Glutamatergic neuron (in vitro differentiated cells): ENCODE measurements around the gene NAPSA. TPM values are rescaled to one million over a fixed set of nuclear protein-coding genes. Genes with fewer than 3 reads are reported as not detected.

Experiments used
- DNase-seq: peaks from one replicate; pipeline ENCODE4 v3.0.0; 2022
- H3K27ac Mint-ChIP-seq: one replicate; pipeline ENCODE4 v1.8.0; 2020; ENCODE audit warnings: mild to moderate bottlenecking, mixed read lengths, inconsistent platforms; ENCODE audit not compliant: unreplicated experiment
- H3K27me3 Mint-ChIP-seq: one replicate; pipeline ENCODE4 v1.8.0; 2020; ENCODE audit warnings: mild to moderate bottlenecking, moderate library complexity, mixed read lengths, inconsistent platforms; ENCODE audit not compliant: unreplicated experiment
- H3K36me3 Mint-ChIP-seq: one replicate; pipeline ENCODE4 v1.8.0; 2020; ENCODE audit warnings: mild to moderate bottlenecking, mixed read lengths, inconsistent platforms; ENCODE audit not compliant: unreplicated experiment
- H3K4me1 Mint-ChIP-seq: one replicate; pipeline ENCODE4 v1.8.0; 2020; ENCODE audit warnings: mild to moderate bottlenecking, low read depth, mixed read lengths, inconsistent platforms; ENCODE audit not compliant: unreplicated experiment
- H3K4me3 Mint-ChIP-seq: one replicate; pipeline ENCODE4 v1.8.0; 2020; ENCODE audit warnings: mild to moderate bottlenecking, mixed read lengths, inconsistent platforms; ENCODE audit not compliant: unreplicated experiment
- H3K9me3 Mint-ChIP-seq: one replicate; pipeline ENCODE4 v1.8.0; 2020; ENCODE audit warnings: mild to moderate bottlenecking, moderate library complexity, mixed read lengths, inconsistent platforms; ENCODE audit not compliant: unreplicated experiment
- CTCF ChIP-seq: fragments of 200-600 bp; sonication (generic); IDR thresholded peaks from one replicate; pipeline ENCODE4 v1.5.0; 2021; ENCODE audit not compliant: partially characterized antibody, unreplicated experiment
- total RNA-seq: library from RNA; stranded (reverse); fragmentation: NEBNext Ultra II Directional; extraction: Animal tissue kit (Norgen Biotek cat#: 25700); gene quantifications from one replicate; pipeline ENCODE4 v1.2.1, GENCODE V29; 2021; ENCODE audit not compliant: unreplicated experiment

NAPSA gene
- total RNA-seq, 1 donor from 2014 or later: 0.88 TPM

DNA sequence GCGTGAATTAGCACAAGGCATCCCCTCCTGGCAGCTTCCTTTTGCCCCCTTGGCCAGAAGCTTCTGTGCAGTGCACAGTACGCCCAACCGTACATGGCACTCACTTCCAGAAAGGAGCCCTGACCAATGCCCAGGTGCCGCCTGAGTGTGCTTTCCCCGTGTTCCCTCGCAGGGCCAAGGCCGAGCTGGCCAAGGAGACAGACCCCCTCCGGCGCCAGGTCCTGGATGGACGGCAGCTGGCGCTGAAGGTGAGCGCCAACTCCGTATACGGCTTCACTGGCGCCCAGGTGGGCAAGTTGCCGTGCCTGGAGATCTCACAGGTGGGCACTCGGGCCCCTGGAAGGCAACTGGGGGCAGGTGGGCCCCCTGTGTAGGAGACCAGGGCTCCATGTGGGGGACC, 43.9 kb upstream of the NAPSA start:
- Mint-ChIP-seq H3K27ac (no peak overlapping the region), H3K9me3 (peaks cover 9% of the 10 kb centered on the region), H3K4me3 (no peak overlapping the region), H3K36me3 (no peaks in the 10 kb centered on the region), H3K27me3 (peaks cover 6% of the 10 kb centered on the region), H3K4me1 (peaks cover 3% of the 10 kb centered on the region)
- no peak for TF ChIP-seq CTCF
- no peak for DNase-seq

- H3K4me3 Mint-ChIP-seq: no peak overlapping the region
- no peaks in the 10 kb centered on the region for H3K36me3 Mint-ChIP-seq
- H3K27ac Mint-ChIP-seq: no peak overlapping the region
- TF ChIP-seq CTCF: no peak
- H3K27me3 Mint-ChIP-seq: peaks cover 2% of the 10 kb centered on the region
- DNase-seq: no peak
- H3K9me3 Mint-ChIP-seq: peaks cover 4% of the 10 kb centered on the region
- peaks cover 3% of the 10 kb centered on the region for H3K4me1 Mint-ChIP-seq
These were observed 41.4 kb upstream of the NAPSA start for GRCh38 chr19:50406829-50407228.

DNA sequence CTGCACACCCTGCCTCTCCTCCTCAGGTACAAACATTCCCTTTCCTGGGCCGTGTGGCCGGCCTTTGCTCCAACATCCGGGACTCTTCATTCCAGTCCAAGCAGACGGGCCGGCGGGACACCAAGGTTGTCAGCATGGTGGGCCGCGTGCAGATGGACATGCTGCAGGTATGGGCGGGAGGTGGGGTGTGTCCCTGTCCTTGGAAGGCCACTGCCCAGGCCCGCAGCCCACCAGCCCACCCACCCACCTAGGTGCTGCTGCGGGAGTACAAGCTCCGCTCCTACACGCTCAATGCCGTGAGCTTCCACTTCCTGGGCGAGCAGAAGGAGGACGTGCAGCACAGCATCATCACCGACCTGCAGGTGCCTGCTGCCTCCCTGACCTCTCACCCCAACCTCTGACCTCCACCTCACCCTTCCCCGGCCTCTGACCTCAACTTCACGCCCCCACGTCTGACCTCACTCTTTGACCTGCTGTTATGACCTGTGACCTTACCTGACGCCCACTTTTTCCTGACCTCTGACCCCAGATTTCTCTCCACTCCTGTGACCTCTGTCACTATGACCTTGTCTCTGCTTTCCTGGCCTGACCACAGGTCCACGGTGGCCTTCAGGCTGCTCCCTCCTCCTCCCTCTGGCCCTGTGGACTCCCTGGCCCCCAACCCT, 40.8 kb upstream of the NAPSA start:
- Mint-ChIP-seq H3K9me3 (peaks cover 3% of the 10 kb centered on the region), H3K27me3 (peaks cover 2% of the 10 kb centered on the region), H3K4me1 (peaks cover 1% of the 10 kb centered on the region), H3K36me3 (no peaks in the 10 kb centered on the region), H3K4me3 (no peak overlapping the region), H3K27ac (no peak overlapping the region)
- no peak for DNase-seq
- no peak for TF ChIP-seq CTCF

GRCh38 chr19:50402544-50403301, 37.3 kb upstream of the NAPSA start:
- Mint-ChIP-seq H3K36me3 (peaks cover 4% of the 10 kb centered on the region), H3K27ac (no peak overlapping the region), H3K4me3 (no peak overlapping the region), H3K27me3 (peaks cover 5% of the 10 kb centered on the region), H3K9me3 (peaks cover 2% of the 10 kb centered on the region), H3K4me1 (no peaks in the 10 kb centered on the region)
- no peak for TF ChIP-seq CTCF
- no peak for DNase-seq
